Fibroblast of pulmonary artery (primary cell): Measurements from ENCODE around the gene PPM1B.

Source experiments
- DNase-seq: peaks from one replicate; pipeline ENCODE4 v3.0.0-alpha.2; 2010; ENCODE audit warnings: low read depth
- H3K4me3 ChIP-seq: replicated peaks from 2 replicates; pipeline ENCODE4 v1.5.1; 2011; ENCODE audit warnings: low read depth, mild to moderate bottlenecking, control low read depth, low read length, moderate library complexity
- TF ChIP-seq, protein P1 (sequence below): IDR thresholded peaks from 2 replicates; pipeline ENCODE4 v1.5.1; 2011; ENCODE audit warnings: mild to moderate bottlenecking, control low read depth, low read length, inconsistent platforms; ENCODE audit errors: missing control alignments

The PPM1B gene

DNA sequence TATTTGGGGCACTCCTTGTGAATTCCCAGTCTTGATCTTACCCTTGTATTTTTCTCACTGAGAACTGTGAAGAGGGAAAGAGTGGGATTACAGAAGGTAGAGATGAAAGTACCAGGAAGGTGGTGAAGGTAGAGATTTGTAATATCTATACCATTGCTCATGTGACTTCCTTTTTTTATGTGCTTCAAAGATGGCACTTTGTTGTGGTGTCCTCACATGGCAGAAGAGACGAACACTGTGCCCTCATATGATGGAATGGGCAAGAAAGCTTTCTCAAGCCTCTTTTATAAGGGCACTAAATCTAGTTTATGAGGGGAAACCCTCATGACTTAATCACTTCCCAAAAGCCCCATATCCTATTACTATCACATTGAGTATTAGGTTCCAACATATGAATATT is 28.9 kb upstream of the PPM1B start:
- TF ChIP-seq, protein P1, sequence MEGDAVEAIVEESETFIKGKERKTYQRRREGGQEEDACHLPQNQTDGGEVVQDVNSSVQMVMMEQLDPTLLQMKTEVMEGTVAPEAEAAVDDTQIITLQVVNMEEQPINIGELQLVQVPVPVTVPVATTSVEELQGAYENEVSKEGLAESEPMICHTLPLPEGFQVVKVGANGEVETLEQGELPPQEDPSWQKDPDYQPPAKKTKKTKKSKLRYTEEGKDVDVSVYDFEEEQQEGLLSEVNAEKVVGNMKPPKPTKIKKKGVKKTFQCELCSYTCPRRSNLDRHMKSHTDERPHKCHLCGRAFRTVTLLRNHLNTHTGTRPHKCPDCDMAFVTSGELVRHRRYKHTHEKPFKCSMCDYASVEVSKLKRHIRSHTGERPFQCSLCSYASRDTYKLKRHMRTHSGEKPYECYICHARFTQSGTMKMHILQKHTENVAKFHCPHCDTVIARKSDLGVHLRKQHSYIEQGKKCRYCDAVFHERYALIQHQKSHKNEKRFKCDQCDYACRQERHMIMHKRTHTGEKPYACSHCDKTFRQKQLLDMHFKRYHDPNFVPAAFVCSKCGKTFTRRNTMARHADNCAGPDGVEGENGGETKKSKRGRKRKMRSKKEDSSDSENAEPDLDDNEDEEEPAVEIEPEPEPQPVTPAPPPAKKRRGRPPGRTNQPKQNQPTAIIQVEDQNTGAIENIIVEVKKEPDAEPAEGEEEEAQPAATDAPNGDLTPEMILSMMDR: no peak
- H3K4me3 ChIP-seq: no peak overlapping the region
- DNase-seq: no peak

DNA sequence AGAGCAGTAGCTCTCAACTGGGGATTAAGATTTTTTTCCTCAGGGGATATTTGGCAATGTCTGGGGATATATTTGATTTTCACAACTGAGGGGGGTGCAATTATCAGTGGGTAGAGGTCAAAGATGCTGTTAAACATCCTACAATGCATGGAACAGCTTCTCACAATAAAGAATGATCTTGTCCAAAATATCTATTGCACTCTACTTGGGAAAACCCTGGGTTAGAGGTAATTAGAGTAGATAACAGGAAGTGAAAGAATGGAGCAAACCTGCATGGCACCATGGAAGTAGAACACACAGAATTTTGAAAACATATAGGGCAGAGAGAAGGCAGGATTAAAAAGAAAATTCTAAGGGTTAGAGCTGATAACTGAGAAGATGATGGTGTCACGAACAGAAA is 26.4 kb upstream of the PPM1B start:
- no peak for DNase-seq
- TF ChIP-seq, protein P1: no peak

GRCh38 chr2:44143701-44144100 is 25.0 kb upstream of the PPM1B start:
- TF ChIP-seq, protein P1: no peak
- no peak overlapping the region for H3K4me3 ChIP-seq

More for the DNA sequence above, 26.4 kb upstream of the PPM1B start:
- no peak overlapping the region for H3K4me3 ChIP-seq

GRCh38 chr2:44148999-44149398 is 19.7 kb upstream of the PPM1B start:
- no peak for DNase-seq
- TF ChIP-seq, protein P1: no peak
- H3K4me3 ChIP-seq: no peak overlapping the region

More at GRCh38 chr2:44143701-44144100, 25.0 kb upstream of the PPM1B start:
- no peak for DNase-seq

DNA sequence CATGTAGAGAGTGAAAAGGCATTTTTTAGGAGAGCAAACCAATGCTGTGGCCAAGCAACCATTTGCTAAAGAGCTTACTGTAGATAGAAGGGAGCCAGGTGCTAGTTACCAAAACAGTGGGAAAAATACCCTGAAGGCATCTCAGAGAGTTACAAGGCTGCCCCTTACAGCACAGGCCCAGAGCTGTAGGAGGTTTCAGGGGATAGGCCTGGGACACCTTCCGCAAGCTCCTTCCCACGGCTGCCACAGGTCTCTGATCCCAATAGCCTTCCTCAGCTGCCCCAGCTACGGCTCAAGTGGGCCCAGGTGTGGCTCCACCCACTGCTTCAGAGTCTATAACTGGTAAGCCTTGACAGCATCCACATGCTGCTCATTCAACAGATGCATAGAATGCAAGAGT is 18.2 kb upstream of the PPM1B start:
- no peak for DNase-seq
- no peak overlapping the region for H3K4me3 ChIP-seq
- TF ChIP-seq, protein P1: no peak

DNA sequence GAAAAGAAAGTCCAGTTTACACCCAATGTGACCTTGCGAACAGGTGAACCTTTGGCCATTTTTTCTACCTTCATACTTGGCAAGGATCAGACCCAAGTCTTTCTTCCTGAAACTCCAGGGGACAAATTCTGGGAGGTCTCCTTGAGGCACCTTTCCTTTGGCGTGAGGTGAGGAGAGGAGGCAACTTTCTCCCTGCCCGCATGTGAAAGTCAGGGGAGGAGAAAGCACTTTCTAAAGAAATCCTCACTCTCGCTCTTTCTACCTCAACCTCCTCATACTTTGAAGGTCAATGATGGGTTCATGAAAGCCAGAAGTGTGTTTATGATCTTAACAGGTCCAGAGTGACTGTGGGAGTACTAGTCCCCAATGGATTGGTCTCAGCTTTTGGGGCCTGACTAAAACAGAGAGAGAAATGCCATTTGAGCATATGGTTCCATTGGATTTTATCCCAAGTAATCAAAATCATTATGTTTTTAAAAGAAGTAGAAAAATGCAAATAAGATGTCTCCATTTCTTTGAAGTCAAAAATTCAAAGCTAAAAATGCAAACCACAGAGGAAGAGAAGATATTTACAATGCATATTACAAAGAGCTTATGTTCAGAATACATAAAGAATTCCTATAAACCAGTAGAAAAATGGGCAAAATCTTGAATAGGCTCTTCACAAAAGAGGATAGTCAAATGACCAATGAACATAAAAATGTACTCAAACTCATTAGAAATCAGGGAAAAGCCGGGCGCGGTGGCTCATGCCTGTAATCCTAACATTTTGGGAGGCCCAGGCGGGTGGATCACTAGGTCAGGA is 15.6 kb upstream of the PPM1B start:
- DNase-seq: no peak
- no peak overlapping the region for H3K4me3 ChIP-seq
- TF ChIP-seq, protein P1: no peak
